M059J (cell line): ENCODE results near the gene HS3ST4. TPM values are rescaled to one million over a fixed set of nuclear protein-coding genes. Genes with fewer than 3 reads are reported as not detected.

Experiments used
- DNase-seq: peaks from one replicate; pipeline ENCODE4 v3.0.0-alpha.2; 2012; ENCODE audit warnings: low read depth
- total RNA-seq: library from RNA; depleted of rRNA; stranded (reverse); fragments of >200 nt; shearing (Covaris generic); gene quantifications from 2 replicates; pipeline ENCODE4 v1.2.3, GENCODE V29; 2014

HS3ST4 gene
- total RNA-seq, 1 experiment from 2014 or later, result not detected

GRCh38 chr16:26186091-26186615, 494.4 kb downstream of the HS3ST4 start:
- DNase-seq, result no peak
